ELF-1 (cell line): Measurements from ENCODE around the gene TFCP2.
"Not testable (repeated sequence)": the region's sequence is repeated elsewhere in the genome, so short reads cannot be mapped to it uniquely, and the experiment has no call there.

Experiments
- DNase-seq: peaks from one replicate; pipeline ENCODE4 v3.0.0-alpha.2; 2016; ENCODE audit warnings: low read depth, low spot score

The TFCP2 gene

GRCh38 chr12:51172515-51173431 is at the start of gene TFCP2:
TFCP2 (minus strand) TSS chr12:51173135; CDS start chr12:51172422, 713 bp downstream.
- DNase-seq, result peak; percentile 98

GRCh38 chr12:51222461-51222860 is 49.5 kb upstream of the TFCP2 start:
- DNase-seq, result no peak

GRCh38 chr12:51219857-51220256 is 46.9 kb upstream of the TFCP2 start:
- DNase-seq, result not testable (repeated sequence)

- no peak for DNase-seq
These were observed 46.4 kb upstream of the TFCP2 start for GRCh38 chr12:51219322-51219721.

- peak; percentile 57 for DNase-seq
These were observed 45.7 kb upstream of the TFCP2 start for GRCh38 chr12:51218607-51219161.

- DNase-seq, result peak; percentile 83
These were observed 45.2 kb upstream of the TFCP2 start, which contains the start of gene POU6F1 for GRCh38 chr12:51217968-51218606. POU6F1 (minus strand) TSS chr12:51218062; CDS start chr12:51206836, 11,226 bp downstream.

GRCh38 chr12:51217133-51217967 is 44.4 kb upstream of the TFCP2 start:
- peak; percentile 43 for DNase-seq

- peak; percentile 8 for DNase-seq
These were observed 43.7 kb upstream of the TFCP2 start for GRCh38 chr12:51216642-51217041.

GRCh38 chr12:51214895-51215294 is 42.0 kb upstream of the TFCP2 start:
- DNase-seq, result no peak

GRCh38 chr12:51210690-51211395 is 37.9 kb upstream of the TFCP2 start:
- DNase-seq, result no peak

GRCh38 chr12:51209259-51209658 is 36.3 kb upstream of the TFCP2 start:
- no peak for DNase-seq

- no peak for DNase-seq
These were observed 35.2 kb upstream of the TFCP2 start for GRCh38 chr12:51208016-51208660.

GRCh38 chr12:51205350-51205749 is 32.4 kb upstream of the TFCP2 start:
- no peak for DNase-seq

- no peak for DNase-seq
These were observed 29.8 kb upstream of the TFCP2 start for GRCh38 chr12:51202718-51203117.

- DNase-seq, result no peak
These were observed 27.9 kb upstream of the TFCP2 start for GRCh38 chr12:51200806-51201205.

GRCh38 chr12:51200156-51200555 is 27.2 kb upstream of the TFCP2 start:
- DNase-seq, result no peak

GRCh38 chr12:51199366-51199945 is 26.5 kb upstream of the TFCP2 start:
- no peak for DNase-seq

- no peak for DNase-seq
These were observed 25.8 kb upstream of the TFCP2 start for GRCh38 chr12:51198568-51199365.
